CD4-positive, alpha-beta T cell treated with Interleukin-6 at 100 ng/mL for 8 hours (primary cell): Measurements from ENCODE around the gene ANO9.
"Not testable (repeated sequence)": the region's sequence is repeated elsewhere in the genome, so short reads cannot be mapped to it uniquely, and the experiment has no call there.

ENCODE experiments used
- DNase-seq: peaks from one replicate; pipeline ENCODE4 v3.0.0-alpha.2; 2020; ENCODE audit warnings: mixed read lengths, low spot score

Gene ANO9

GRCh38 chr11:452203-452744, 10.5 kb upstream of the ANO9 start:
- no peak for DNase-seq

DNA sequence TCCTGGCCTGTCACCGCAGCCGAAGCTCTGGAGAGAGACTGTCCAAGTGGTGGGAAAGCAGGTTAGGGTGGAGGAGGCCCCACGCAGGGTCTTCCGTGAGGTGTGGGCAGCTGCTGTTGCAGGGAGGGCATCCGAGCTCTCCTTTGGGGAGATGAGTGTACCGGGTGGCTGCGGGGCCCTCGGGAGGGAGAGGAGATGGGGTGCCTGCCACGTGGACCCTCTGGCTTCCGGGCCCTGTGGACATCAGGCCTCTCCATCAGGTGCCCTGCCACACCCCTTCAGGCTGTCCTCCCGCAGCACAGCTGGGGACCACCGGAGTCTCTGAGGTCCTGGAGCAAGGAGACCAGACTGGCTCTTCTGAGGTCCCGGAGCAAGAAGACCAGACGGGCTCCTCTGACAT, 9.9 kb upstream of the ANO9 start:
- no peak for DNase-seq

DNA sequence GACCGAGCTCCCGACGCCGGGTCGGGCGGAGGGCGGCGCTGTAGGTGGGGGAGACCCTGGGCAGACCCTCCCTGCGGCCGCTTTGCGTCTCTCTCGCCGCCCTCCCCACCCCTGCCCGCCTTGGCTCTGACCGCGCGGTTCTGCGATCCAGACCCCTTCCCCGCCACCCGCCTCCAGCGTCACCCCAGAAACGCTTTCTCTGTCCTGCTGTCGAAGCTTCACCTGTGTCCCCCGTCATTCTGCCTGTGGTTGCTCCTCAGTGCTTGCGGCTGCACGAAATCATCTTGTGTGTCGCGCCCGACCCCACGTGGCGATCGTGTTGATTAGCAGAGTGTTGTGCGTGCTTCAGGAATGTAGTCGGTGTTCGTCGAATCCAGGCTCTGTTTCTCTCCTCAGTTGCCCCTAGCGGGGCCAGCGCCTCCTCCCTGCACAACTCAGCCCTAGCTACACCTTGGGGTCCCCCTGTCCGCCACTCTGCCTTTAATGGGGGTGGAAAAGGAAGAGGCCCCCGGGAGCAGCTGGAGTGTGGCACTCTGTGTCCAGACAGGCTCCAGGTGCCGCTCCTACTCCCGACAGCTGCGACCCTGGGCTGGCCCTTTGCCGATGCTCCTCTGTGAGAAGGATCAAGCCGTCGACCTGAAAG, 9.1 kb upstream of the ANO9 start:
- DNase-seq, result peak; percentile 83

- peak; percentile 93 for DNase-seq
Observed at GRCh38 chr11:449889-450808, 8.3 kb upstream of the ANO9 start, which contains the start of gene PTDSS2. TSS of gene PTDSS2 (plus strand) at chr11:450279. CDS start at chr11:450456, 177 bp downstream.

- peak; percentile 90 for DNase-seq
Observed at GRCh38 chr11:447923-448731, 6.3 kb upstream of the ANO9 start.

DNA sequence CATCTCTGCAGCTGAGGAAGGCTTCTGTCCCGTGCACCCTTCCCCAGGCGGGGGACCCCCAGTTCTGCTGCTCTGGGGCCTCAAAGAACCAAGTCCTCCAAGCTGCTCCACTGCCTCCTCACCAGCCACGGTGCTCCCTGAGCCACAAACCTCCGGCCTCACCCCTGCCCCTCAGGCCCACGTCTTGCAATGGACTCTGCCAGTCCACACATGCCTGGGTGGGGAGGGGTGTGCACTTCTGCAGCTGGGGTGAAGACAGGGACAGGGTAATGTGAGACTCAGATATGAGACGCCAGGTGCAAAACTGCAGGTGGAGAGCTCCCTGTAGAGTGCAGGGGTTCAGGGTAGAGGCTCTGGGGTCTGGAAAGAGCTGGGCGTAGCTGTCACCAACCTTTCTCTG, 5.1 kb upstream of the ANO9 start:
- DNase-seq, result no peak

- DNase-seq, result no peak
Observed at GRCh38 chr11:445765-446588, 4.2 kb upstream of the ANO9 start.

GRCh38 chr11:444396-445144, 2.8 kb upstream of the ANO9 start:
- no peak for DNase-seq

DNA sequence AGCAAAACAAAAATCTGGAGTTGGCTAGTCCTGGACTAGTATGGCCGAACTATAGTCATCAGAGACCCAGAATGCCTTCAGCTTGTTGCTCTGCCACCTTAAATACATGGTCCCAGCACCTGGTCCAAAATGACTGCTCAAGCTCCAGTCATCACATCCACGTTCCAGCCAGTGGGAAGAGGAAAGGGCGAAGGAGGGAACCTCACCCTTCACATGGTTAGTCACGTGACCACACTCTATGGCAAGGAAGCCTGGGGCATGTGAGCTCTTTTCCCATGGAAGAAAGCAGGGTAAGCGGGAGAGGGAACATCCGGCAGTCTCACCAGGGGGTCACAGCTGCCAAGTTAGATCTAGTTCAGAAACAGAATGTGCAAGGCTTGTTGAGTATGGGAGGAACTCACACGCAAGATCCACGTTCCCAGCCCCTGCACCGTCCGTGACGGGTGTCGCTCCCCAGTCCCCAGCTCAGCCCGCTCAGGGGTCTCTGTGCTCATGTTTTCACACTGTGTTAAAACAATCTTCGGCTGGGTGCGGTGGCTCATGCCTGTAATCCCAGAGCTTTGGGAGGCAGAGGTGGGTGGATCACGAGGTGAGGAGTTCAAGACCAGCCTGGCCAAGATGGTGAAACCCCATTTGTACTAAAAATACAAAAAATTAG, 1.9 kb upstream of the ANO9 start:
- DNase-seq, result no peak

- no peak for DNase-seq
Observed at GRCh38 chr11:442611-443081, 835 bp upstream of the ANO9 start.

DNA sequence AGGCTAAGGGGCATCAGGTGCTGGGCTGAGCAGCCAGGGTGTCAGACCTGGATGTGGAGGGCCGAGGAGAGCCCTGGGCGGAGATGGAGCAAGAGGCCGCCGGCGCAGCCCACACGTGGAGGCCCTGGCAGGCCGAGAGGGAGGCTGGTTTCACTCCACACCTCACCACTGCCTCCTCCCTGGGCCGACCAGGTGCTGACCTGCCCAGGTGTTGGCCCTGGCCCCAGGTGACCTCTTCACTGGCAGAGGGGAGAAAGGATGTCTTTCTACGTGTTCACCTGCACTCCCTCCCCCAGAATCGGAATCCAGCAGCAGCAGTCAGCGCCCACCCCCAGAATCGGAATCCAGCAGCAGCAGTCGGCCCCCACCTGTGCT, 781 bp downstream of the ANO9 start:
- DNase-seq, result no peak

DNA sequence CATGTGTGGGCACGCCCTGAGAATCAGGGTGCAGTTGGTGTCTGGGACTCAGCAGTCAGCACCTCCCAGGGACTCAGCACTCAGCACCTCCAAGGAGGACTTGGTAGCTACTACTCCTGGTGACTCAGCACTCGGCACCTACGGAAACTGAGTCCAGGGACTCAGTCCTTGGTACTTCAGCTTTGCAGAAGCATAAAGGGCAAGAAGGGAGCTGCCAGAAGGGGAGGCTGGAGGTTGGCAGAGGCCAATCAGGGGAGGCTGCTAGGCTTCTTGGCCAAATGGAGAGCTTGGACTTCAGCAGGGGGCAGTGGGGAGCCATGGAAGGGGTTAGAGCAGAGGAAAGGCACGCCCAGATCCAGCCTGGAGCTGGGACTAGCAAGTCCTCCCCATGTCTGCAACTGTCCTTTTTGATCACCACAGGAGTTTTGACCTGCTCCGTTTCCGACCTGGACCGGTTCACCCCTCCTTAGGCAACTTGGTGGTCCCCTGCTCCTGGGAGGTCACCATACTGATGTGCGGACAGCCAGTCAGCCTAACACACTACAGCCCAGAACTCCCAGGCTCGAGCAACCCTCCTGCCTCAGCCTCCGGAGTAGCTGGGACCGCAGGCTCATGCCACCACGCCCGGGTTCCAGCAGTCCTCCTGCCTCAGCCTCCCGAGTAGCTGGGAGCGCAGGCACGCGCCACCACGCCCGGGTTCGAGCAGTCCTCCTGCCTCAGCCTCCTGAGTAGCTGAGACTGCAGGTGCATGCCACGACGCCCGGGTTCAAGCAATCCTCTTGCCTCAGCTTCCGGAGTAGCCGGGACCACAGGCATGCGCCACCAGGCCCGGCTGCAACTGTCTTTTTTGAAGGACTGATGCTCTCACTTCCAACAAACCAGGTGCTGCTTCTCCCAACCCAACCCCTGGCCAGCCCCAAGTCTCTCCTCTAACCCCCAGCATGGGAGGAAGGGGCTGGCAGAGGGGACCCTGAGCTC, 1.5 kb downstream of the ANO9 start:
- no peak for DNase-seq

- DNase-seq, result no peak
Observed at GRCh38 chr11:439315-440064, 2.3 kb downstream of the ANO9 start.

GRCh38 chr11:438101-438844, 3.5 kb downstream of the ANO9 start:
- no peak for DNase-seq

GRCh38 chr11:437228-437870, 4.5 kb downstream of the ANO9 start:
- no peak for DNase-seq

DNA sequence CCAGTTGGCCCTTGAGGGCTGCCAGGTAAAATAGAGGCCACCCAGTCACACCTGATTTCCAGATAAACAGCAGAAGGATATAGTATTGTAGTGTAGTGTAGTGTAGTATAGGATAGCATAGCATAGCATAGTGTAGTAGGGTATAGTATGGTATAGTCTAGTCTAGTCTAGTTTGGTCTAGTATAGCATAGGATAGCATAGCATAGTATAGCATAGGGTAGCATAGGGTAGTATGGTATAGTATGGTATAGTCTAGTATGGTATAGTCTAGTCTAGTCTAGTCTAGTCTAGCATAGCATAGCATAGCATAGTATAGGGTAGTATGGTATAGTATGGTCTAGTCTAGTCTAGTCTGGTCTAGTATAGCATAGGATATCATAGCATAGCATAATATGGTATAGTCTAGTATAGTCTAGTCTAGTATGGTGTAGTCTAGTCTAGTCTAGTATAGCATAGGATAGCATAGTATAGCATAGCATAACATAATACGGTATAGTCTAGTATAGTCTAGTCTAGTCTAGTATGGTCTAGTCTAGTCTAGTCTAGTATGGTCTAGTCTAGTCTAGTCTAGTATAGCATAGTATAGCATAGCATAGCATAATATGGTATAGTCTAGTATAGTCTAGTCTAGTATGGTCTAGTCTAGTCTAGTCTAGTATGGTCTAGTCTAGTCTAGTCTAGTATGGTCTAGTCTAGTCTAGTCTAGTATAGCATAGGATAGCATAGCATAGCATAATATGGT, 6.6 kb downstream of the ANO9 start:
- not testable (repeated sequence) for DNase-seq
